GM12873 (cell line): ENCODE measurements around the gene HPN.

ENCODE experiments used
- TF ChIP-seq, protein P1 (sequence below): IDR thresholded peaks from 2 replicates; pipeline ENCODE4 v1.5.1; 2012; ENCODE audit warnings: low read depth, mild to moderate bottlenecking, moderate library complexity, low read length, control low read depth; ENCODE audit not compliant: insufficient read depth; ENCODE audit errors: missing control alignments

Gene HPN

DNA sequence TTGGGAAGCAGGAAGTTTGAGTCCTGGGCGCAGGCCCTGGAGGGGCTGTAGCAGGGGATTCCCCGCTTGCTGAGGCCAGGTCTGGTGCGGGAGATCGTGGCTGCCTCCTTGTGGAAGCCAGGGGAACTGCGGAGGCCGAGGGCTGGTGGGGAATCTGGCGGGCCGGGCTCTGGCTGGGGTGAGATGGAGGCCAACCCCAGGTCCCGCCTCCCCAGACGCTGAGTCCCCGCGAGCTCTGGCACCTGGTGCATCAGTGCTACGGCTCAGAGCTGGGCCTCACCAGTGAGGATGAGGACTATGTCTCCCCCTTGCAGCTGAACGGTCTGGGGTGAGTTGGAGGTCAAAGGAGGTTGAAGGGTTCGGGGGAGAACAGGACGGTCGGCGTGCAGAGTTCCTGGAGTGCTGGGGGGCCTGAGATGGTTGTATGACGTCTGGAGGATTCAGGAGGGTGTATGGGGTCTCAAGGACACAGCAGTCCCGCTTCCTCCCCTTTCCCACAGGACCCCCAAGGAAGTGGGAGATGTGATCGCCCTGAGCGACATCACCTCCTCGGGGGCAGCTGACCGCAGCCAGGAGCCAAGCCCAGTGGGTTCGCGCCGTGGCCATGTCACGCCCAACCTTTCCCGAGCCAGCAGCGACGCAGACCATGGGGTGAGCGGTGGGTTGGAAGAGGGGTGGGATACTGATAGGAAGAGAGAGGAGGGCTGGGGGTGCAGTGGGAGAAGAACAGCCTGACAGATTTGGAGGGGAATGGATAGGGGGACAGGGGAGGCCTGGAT is 28.3 kb upstream of the HPN start:
- TF ChIP-seq, protein P1, sequence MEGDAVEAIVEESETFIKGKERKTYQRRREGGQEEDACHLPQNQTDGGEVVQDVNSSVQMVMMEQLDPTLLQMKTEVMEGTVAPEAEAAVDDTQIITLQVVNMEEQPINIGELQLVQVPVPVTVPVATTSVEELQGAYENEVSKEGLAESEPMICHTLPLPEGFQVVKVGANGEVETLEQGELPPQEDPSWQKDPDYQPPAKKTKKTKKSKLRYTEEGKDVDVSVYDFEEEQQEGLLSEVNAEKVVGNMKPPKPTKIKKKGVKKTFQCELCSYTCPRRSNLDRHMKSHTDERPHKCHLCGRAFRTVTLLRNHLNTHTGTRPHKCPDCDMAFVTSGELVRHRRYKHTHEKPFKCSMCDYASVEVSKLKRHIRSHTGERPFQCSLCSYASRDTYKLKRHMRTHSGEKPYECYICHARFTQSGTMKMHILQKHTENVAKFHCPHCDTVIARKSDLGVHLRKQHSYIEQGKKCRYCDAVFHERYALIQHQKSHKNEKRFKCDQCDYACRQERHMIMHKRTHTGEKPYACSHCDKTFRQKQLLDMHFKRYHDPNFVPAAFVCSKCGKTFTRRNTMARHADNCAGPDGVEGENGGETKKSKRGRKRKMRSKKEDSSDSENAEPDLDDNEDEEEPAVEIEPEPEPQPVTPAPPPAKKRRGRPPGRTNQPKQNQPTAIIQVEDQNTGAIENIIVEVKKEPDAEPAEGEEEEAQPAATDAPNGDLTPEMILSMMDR, result peak; percentile 97

DNA sequence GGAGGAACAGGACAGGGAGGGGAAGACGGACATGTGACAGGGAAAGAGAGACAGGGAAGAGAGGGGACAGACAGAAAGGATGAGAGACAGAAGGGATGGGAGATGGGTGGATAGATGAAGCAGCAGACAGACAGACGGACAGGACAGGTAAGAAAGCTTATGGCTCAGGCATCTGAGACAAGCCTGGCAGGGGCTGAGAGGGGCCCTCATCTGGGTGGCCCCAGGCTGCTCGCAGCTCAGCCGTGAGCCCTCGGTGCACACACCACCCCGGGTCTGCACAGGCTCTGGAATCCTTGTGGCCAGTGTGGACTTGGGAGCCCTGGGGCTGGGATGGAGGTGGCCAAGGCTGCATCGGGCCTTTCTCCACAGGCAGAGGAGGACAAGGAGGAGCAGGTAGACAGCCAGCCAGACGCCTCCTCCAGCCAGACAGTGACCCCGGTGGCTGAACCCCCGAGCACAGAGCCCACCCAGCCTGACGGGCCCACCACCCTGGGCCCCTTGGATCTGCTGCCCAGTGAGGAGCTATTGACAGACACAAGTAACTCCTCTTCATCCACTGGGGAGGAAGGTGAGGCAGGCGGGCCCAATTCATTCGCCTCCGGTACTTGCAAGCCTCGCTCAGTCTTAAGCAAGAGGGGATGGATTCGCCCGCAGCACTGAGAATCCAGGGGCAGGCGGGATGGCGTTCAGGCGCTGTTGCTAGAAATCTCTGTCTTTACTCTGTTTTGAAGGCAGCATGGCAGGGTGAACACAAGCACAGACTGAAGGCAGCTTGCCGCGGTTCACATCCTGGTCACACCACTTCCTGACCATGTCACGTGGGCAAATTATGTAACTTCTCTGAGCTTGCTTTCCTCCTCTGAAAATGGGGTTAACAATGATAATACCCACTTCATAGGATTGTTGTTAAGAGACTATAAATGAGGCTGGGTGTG is 27.4 kb upstream of the HPN start:
- TF ChIP-seq, protein P1, result no peak

DNA sequence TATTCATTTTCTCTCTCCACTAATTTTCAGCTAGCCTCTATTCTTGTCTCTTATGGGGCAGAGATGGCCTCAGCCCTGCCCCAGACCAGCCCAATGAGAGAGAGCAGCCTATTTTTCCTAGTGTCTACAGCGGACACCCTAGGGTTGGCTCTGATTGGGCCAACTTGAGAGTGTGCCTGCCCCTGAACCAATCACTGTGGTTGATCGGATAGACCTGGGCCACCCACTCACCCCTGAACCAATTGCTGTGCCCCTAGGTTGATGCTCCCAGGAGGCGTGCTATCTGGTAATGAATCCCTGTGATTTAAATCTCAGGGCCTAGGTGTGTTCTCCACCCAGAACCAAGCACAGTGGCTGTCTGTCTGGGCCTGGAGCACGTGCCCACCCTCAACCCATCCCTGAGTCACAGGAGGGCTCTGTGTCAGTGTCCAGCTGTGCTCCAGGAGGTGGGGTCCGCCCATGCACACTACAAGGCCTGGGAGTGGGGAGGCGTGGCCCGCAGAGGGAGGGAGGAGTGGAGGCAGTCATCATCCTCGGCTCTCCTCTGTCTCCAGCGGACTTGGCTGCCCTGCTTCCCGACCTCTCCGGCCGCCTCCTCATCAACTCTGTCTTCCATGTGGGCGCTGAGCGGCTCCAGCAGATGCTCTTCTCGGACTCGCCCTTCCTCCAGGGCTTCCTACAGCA is 26.1 kb upstream of the HPN start:
- TF ChIP-seq, protein P1, result no peak

DNA sequence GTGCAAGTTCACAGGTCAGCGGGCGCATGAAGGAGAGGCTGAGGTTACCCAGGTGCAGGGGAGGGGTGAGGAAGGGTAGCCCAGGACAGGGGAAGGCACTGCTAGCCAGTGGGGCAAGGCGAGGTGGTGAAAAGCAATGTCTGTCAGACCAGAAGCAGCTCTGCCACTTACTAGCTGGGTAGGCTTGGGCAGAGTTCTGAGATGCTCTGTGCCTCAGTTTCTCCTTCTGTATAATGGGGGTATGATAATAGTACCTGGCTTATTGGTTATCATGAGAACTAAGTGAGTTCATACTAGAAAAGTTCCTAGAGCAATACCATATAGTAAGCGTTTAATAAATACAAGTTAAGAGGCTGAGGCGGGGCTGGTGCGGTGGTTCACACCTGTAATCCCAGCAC is 25.6 kb upstream of the HPN start:
- TF ChIP-seq, protein P1, result no peak

DNA sequence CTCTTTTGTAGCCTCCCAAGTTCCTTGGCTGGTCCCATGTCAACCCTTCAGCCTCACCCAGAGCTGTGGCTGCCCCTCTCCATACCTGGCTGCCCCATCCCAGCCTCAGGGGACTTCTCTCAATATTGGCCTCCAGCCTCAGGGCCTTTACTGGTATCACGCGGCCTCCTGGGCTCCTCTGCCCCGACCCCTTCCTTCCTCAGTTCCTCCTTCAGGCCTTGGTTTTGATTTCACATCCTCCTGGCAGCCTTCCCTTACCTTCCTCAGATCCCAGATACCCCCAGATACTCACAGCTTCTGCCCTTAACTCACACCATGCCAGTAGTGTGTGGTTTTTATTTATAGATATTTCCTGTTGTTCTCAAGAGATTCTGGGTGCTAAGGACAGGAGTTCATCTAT is 24.0 kb upstream of the HPN start:
- TF ChIP-seq, protein P1, result no peak

DNA sequence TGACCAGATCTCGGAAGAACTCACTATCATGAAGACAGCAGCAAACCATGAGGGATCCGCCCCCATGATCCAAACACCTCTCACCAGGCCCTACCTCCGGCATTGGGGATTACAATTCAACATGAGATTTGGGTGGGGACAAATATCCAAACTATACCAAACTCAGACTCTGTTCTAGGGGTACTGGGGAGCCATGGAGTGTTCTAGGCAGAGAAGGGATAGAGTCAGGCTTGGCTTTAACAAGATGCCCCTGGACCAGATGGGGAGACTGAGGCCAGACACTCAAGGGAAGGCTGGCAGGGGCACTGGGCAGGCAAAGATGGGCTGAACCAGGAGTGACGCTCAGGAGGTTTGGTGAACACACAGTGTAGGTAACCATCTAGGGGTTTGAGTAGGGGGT is 23.1 kb upstream of the HPN start:
- TF ChIP-seq, protein P1, result no peak

DNA sequence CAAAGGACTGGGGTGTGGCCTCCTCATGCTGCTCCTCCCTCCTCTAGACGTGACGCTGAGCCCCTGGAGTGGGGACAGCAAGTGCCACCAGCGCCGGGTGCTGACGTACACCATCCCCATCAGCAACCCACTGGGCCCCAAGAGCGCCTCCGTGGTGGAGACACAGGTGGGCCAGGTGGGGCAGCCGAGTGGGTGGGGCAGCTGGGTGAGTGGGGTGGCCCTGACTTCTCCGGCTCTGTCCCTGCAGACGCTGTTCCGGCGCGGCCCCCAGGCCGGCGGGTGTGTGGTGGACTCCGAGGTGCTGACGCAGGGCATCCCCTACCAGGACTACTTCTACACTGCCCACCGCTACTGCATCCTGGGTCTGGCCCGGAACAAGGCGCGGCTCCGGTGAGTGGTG is 22.4 kb upstream of the HPN start:
- TF ChIP-seq, protein P1, result no peak
